GM12864 (cell line): ENCODE data around the gene MTA2.
"Not testable (repeated sequence)": the region's sequence is repeated elsewhere in the genome, so short reads cannot be mapped to it uniquely, and the experiment has no call there.

Source experiments
- DNase-seq: peaks from one replicate; pipeline ENCODE4 v3.0.0-alpha.2; 2011; ENCODE audit warnings: low read depth
- H3K4me3 ChIP-seq: 2 replicates; pipeline ENCODE4 v1.5.1; 2011; ENCODE audit warnings: mild to moderate bottlenecking, low read depth, low read length, control low read depth
- CTCF ChIP-seq: IDR thresholded peaks from 2 replicates; pipeline ENCODE4 v1.5.1; 2011; ENCODE audit warnings: low read depth, mild to moderate bottlenecking, moderate library complexity, low read length, control low read depth, inconsistent platforms; ENCODE audit errors: missing control alignments

MTA2 gene

DNA sequence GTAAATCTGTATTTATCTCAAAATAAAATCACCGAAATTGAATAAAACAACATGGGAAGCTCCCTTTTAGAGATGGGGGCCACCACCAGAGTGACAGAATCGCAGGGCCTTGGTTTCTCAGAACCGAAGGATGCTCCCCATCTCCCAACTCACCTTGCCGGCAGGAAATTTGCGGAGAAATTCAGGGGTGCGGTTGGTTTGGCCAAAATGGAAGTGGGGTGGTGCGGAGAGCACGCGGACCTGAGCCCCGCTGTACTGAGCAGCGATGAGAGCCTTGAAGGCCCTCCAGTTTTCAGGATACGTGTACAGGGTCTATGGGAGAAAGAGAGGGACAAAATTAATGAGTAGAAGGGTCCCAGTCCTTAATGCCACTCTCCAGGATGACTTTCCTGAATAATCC is 29.2 kb downstream of the MTA2 start:
- peak overlapping the region; percentile 94 for H3K4me3 ChIP-seq
- DNase-seq: no peak
- TF ChIP-seq CTCF: no peak

GRCh38 chr11:62571493-62571892 is 30.2 kb downstream of the MTA2 start:
- DNase-seq, H3K4me3 ChIP-seq: not testable (repeated sequence)

GRCh38 chr11:62570903-62571302 is 30.8 kb downstream of the MTA2 start:
- H3K4me3 ChIP-seq, DNase-seq: not testable (repeated sequence)

GRCh38 chr11:62569611-62570010 is 32.1 kb downstream of the MTA2 start:
- no peak for DNase-seq
- TF ChIP-seq CTCF: no peak
- H3K4me3 ChIP-seq: no peak overlapping the region

DNA sequence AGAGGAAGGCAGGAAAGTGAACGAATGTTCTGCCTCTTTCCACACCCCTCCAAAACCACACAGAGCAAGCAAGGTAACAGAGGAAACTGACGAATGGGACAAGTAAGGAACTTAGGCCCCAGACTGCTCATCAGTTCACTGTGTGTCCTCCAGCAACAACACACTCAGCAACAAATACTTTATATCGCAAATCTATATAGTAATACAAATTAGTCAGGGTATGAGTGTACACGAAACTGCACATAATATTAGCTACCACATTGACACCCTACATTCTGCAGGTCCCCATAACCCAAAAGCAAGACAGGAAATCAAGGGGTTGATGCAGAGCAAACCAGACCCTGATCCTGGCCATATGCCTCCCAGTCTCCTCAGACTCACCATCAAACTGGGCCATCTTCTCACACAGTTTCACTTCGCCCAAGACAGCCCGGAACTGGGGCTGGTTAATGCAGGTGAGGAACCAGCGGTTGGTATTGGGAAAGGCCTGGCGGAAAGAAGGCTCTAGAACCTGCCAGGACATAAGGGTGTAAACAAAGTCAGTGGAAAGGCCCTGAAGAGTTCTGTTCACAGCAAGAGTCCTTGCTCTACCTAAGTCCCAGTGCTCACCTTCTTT is 34.5 kb downstream of the MTA2 start:
- no peak for TF ChIP-seq CTCF
- DNase-seq: no peak
- H3K4me3 ChIP-seq: no peak overlapping the region

- no peak for DNase-seq
- no peak for TF ChIP-seq CTCF
- H3K4me3 ChIP-seq: no peak overlapping the region
Observed at GRCh38 chr11:62566247-62566646, 35.4 kb downstream of the MTA2 start.

DNA sequence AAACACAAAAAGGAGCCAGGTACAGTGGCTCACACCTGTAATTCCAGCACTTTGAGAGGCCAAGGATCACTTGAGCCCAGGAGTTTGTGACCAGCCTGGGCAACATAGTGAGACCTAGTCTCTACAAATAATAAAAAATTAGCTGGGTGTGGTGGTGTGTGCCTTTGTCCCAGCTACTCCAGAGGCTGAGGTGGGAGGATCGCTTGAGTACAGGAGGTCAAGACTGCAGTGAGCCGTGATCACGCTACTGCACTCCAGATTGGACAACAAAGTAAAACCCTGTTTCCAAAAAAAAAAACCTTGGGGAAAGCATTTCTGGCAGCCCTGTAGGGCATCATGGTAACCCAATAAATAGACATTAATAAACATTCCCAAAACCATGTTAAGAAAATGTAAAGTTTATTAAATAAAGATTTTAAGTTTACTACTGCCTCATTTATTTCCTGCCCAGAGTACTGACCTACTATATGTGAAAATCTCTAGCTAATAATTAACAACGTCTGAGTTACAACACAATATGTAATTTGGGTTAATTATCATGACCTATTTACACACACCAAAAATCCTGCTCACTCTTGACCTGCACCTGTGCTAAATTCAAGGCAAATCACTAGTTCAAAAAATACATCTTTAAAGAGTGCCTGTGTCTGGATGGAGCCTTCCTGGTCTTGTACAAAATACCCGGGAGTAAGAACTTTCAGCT is 36.4 kb downstream of the MTA2 start:
- no peak overlapping the region for H3K4me3 ChIP-seq
- TF ChIP-seq CTCF: no peak
- DNase-seq: no peak

- DNase-seq, H3K4me3 ChIP-seq: not testable (repeated sequence)
Observed at GRCh38 chr11:62561677-62562230, 39.9 kb downstream of the MTA2 start.
